ENCODE measurements around the gene VWA5B2.

Gene VWA5B2

DNA sequence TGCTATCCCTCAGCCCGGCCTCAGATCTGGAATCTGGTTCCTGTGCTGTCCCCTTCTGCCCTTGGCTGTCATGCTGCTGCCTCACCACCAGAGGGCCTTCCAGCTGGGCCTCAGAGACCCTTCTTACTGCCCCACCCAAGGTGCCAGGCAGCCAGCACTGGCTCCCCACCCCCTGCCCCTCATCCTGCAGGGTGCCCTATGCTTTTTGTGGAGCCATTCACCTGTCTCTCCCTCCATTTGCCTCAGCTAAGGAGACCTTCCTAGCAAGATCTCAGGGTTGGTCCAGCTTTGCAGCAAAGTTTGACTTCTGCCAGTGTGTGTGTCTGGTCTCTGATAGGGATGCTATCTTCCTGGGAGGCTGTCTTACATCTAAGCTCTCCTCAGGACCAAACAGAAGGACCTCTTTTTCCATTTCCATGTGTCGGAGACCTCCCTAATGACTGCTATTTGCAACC, 1.9 kb upstream of the VWA5B2 start:
- TF ChIP-seq, protein P1, sequence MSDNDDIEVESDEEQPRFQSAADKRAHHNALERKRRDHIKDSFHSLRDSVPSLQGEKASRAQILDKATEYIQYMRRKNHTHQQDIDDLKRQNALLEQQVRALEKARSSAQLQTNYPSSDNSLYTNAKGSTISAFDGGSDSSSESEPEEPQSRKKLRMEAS (IDR thresholded peaks at IDR 0.05; ENCODE audit: low read depth, low read length): no peak
- TF ChIP-seq, protein P2, sequence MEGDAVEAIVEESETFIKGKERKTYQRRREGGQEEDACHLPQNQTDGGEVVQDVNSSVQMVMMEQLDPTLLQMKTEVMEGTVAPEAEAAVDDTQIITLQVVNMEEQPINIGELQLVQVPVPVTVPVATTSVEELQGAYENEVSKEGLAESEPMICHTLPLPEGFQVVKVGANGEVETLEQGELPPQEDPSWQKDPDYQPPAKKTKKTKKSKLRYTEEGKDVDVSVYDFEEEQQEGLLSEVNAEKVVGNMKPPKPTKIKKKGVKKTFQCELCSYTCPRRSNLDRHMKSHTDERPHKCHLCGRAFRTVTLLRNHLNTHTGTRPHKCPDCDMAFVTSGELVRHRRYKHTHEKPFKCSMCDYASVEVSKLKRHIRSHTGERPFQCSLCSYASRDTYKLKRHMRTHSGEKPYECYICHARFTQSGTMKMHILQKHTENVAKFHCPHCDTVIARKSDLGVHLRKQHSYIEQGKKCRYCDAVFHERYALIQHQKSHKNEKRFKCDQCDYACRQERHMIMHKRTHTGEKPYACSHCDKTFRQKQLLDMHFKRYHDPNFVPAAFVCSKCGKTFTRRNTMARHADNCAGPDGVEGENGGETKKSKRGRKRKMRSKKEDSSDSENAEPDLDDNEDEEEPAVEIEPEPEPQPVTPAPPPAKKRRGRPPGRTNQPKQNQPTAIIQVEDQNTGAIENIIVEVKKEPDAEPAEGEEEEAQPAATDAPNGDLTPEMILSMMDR (IDR thresholded peaks at IDR 0.05; ENCODE audit: low read depth, low read length): peak; percentile 84
- no peak overlapping the region for H3K4me3 ChIP-seq (ENCODE audit: low read depth, low read length)
- peak; percentile 55 for DNase-seq (ENCODE audit: low read depth)

DNA sequence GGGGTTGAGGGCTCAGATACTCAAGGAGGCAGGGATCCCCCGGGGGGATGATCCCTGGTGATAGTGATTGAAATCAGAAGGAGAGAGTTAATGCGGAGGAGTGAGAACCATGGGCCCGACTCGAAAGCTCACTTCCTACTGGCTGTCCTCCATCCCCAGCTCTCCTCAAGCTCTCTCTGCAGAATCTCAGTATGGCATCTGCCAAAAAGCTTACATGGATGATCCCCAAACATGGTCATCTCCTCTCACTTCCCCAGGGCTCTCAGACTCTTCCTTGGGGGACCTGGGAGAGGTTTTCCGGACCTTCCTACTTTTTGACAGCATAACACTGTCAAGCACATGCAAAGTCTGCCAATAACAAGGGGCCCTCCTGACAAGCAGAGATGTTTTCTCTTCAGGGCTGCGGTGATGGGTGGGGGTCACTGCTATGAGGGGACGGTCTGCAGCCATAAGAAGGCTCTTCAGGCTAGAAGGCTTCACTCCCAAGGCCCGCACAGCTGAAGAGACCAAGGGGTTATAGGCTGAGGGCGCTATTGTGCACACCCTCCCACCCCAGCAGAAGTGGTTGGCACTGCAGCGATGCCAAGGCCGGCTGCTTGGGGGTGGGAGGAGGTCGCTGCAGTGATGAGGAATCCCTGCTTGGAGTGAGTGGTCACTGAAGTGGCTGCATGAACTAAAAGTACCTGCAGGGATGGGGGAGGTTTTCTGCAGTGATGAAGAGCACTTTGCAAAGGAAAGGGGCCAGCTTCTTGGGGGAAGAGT, 828 bp upstream of the VWA5B2 start:
- TF ChIP-seq, protein P1 (IDR thresholded peaks at IDR 0.05; ENCODE audit: low read depth, low read length): no peak
- TF ChIP-seq MYC (IDR thresholded peaks at IDR 0.05; ENCODE audit: low read depth, low read length) (no peak), POLR2A (IDR thresholded peaks at IDR 0.05; ENCODE audit: extremely low read depth, insufficient read length) (no peak)
- TF ChIP-seq, protein P2 (IDR thresholded peaks at IDR 0.05; ENCODE audit: low read depth, low read length): no peak
- H3K4me3 ChIP-seq (ENCODE audit: low read depth, low read length): no peak overlapping the region
- DNase-seq (ENCODE audit: low read depth): no peak

DNA sequence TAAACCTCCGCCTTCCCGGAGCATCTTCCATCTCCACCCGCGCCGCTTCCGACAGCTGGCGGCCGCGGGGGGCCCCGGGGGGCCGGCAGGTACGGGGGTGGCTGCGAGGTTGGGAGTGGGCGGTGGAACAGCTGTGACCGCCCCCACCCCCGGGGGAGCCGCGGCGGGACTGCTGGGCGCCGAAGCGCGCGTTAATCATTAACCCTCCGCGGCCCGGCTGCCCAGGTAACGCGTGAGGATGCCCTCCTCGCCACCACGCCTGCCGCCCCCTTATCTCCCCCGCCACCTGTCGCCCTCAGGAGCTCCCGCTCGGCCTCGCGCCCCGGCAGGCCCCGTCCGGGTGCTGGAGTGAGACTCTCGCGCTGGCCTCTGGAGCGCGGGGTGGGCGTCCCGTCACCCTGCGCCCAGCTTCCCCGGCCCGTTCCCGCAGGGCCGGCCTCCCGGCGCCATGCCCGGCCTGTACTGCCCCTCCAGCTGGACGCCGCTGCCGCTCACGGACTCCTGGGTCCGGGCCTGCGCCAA, 757 bp downstream of the VWA5B2 start:
- no peak overlapping the region for H3K4me3 ChIP-seq (ENCODE audit: low read depth, low read length)
- DNase-seq (ENCODE audit: low read depth): no peak
- TF ChIP-seq, protein P2 (IDR thresholded peaks at IDR 0.05; ENCODE audit: low read depth, low read length): no peak
- TF ChIP-seq MYC (IDR thresholded peaks at IDR 0.05; ENCODE audit: low read depth, low read length) (no peak), POLR2A (IDR thresholded peaks at IDR 0.05; ENCODE audit: extremely low read depth, insufficient read length) (no peak)

DNA sequence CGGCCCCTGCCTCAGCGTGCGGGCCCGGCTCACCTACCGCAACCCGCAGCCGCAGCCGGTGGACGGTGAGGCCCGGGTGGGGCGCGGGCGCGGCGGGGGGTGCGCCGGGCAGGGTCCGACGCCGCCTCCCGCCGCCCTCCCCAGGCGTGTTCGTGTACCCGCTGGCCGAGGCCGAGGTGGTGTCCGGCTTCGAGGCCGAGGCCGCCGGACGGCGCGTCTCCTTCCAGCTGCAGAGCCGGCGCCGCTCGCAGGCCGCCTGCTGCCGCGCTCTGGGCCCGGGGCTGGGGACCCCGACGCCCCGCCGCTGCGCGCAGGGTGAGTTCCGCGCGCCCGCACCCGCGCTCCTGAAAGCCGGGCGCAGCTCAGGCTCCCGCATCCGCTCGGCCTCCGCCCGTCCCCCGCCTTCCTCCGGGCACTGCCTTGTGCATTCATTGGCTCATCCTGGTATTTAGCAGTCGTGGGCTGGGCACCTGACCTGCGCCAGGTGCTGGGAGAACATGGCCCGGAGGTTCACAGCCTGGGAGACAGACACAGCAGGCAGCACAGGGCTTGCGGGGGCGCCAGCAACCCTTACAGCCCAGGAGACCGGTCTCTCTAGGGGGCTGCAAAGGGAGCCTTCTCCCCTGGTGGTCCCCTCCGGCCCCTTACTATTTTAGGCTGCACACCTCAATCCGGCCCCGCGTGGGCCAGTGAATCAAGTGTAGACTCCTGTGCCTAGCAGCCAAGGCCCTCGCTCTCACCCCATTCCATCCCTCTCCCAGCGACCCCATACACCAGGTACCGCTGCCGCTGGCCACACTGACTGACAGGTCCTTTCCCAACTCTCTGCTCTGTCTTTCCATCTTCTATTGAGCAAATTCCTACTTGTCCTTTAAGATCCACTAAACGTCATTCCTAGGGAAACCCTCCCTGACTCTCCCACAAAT, 1.5 kb downstream of the VWA5B2 start:
- DNase-seq (ENCODE audit: low read depth): no peak
- no peak overlapping the region for H3K4me3 ChIP-seq (ENCODE audit: low read depth, low read length)
- TF ChIP-seq POLR2A (IDR thresholded peaks at IDR 0.05; ENCODE audit: extremely low read depth, insufficient read length) (no peak), MYC (IDR thresholded peaks at IDR 0.05; ENCODE audit: low read depth, low read length) (no peak)
- TF ChIP-seq, protein P1 (IDR thresholded peaks at IDR 0.05; ENCODE audit: low read depth, low read length): no peak
- TF ChIP-seq, protein P2 (IDR thresholded peaks at IDR 0.05; ENCODE audit: low read depth, low read length): no peak

DNA sequence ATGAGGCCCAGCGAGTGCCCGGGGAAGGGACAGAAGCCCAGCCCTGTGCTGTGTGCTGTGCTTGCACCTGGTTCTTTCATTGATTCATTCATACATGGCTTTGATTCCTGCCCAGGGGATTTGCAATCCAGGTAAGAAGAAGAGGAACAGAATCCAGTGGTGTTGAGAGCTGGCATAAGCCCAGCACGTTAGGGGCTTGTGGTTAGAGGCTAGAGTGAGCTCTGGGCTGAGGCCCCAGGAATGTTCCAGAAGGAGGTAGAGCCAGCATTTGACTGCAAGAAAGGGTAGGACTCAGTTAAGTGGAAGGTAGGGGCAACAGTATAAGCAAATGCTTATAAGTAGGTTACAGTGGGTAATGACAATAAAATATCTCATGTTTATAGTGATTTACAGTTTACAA, 2.3 kb downstream of the VWA5B2 start:
- TF ChIP-seq POLR2A (IDR thresholded peaks at IDR 0.05; ENCODE audit: extremely low read depth, insufficient read length): no peak
- TF ChIP-seq, protein P2 (IDR thresholded peaks at IDR 0.05; ENCODE audit: low read depth, low read length): no peak
- TF ChIP-seq, protein P1 (IDR thresholded peaks at IDR 0.05; ENCODE audit: low read depth, low read length): no peak
- no peak for TF ChIP-seq MYC (IDR thresholded peaks at IDR 0.05; ENCODE audit: low read depth, low read length)
- DNase-seq (ENCODE audit: low read depth): no peak
- no peak overlapping the region for H3K4me3 ChIP-seq (ENCODE audit: low read depth, low read length)
